SK-N-SH (cell line): ENCODE measurements around the gene NSL1. TPM values are rescaled to one million over a fixed set of nuclear protein-coding genes. Genes with fewer than 3 reads are reported as not detected.

ENCODE experiments used
- CTCF ChIA-PET: fragments of 300-600, 350-600 bp; formaldehyde crosslinking; extraction: SDS; loops from one replicate; lab custom pipeline; 2021; lab: Yijun Ruan, JAX
- POLR2A ChIA-PET: fragments of 350-600 bp; sonication (Branson Sonifier 250); formaldehyde crosslinking; extraction: SDS; loops from one replicate; lab custom pipeline; 2020; ENCODE audit warnings: antibody characterized with exemption, inconsistent platforms; lab: Yijun Ruan, JAX
- DNase-seq: peaks from one replicate; pipeline ENCODE4 v3.0.0; 2012
- H2AFZ ChIP-seq: fragments of 200-600 bp; sonication (generic); 2 replicates; pipeline ENCODE4 v1.8.1; 2016; ENCODE audit warnings: antibody characterized with exemption, mild to moderate bottlenecking, low read depth
- H3F3A ChIP-seq: fragments of 200-600 bp; sonication (generic); replicated peaks from 2 replicates; pipeline ENCODE3; 2016; ENCODE audit warnings: antibody characterized with exemption, mild to moderate bottlenecking; ENCODE audit not compliant: insufficient read depth
- H3K27ac ChIP-seq, 2 experiments: fragments of 200-500 bp in 1 of 2; fragments of 200-600 bp in 1 of 2; sonication (Bioruptor generic) in 1 of 2; sonication (generic), shearing (Covaris generic) in 1 of 2; 2 replicates each; pipeline versions ENCODE4 v1.5.1 to v1.6.1; 2014 to 2016; ENCODE audit warnings: low read depth in 2 of 2, inconsistent platforms in 1 of 2, low read length in 1 of 2, mild to moderate bottlenecking in 1 of 2, mixed read lengths in 1 of 2
- H3K27me3 ChIP-seq: fragments of 200-600 bp; sonication (generic), shearing (Covaris generic); 2 replicates; pipeline ENCODE4 v1.6.1; 2016; ENCODE audit warnings: mixed run types; ENCODE audit not compliant: insufficient read depth
- H3K36me3 ChIP-seq, 2 experiments: fragments of 200-500 bp in 1 of 2; fragments of 200-600 bp in 1 of 2; sonication (Bioruptor generic) in 1 of 2; sonication (generic) in 1 of 2; replicated peaks in 1 of 2; 2 replicates each; pipeline versions ENCODE3 to v1.5.1; 2014 to 2016; ENCODE audit warnings: low read length in 1 of 2, mild to moderate bottlenecking in 1 of 2; ENCODE audit not compliant: insufficient read depth in 2 of 2, control insufficient read depth in 1 of 2
- H3K4me1 ChIP-seq, 2 experiments: fragments of 200-500 bp in 1 of 2; fragments of 200-600 bp in 1 of 2; sonication (Bioruptor generic) in 1 of 2; sonication (generic), shearing (Covaris generic) in 1 of 2; 2 replicates each; pipeline versions ENCODE4 v1.5.1 to v1.6.1; 2014 to 2016; ENCODE audit warnings: low read depth in 1 of 2, low read length in 1 of 2, mixed run types in 1 of 2; ENCODE audit not compliant: insufficient read depth in 2 of 2, control insufficient read depth in 1 of 2
- H3K4me2 ChIP-seq: fragments of 200-600 bp; sonication (generic), shearing (Covaris generic); 2 replicates; pipeline ENCODE4 v1.6.1; 2017; ENCODE audit warnings: mixed run types
- H3K4me3 ChIP-seq, 2 experiments: fragments of 200-500 bp in 1 of 2; fragments of 200-600 bp in 1 of 2; sonication (Bioruptor generic) in 1 of 2; sonication (generic), shearing (Covaris generic) in 1 of 2; 2 replicates each; pipeline versions ENCODE4 v1.5.1 to v1.8.1; 2014 to 2016; ENCODE audit warnings: low read depth in 2 of 2, inconsistent platforms in 1 of 2, low read length in 1 of 2, mild to moderate bottlenecking in 1 of 2, mixed read lengths in 1 of 2, moderate library complexity in 1 of 2
- H3K79me2 ChIP-seq: fragments of 200-600 bp; sonication (generic); 2 replicates; pipeline ENCODE4 v1.8.1; 2017; ENCODE audit warnings: mild to moderate bottlenecking; ENCODE audit not compliant: insufficient read depth
- H3K9ac ChIP-seq: fragments of 200-600 bp; sonication (generic); 2 replicates; pipeline ENCODE4 v1.6.1; 2017; ENCODE audit warnings: mixed run types
- H3K9me2 ChIP-seq: fragments of 200-600 bp; sonication (generic); 2 replicates; pipeline ENCODE4 v1.6.1; 2017; ENCODE audit warnings: mixed run types
- H3K9me3 ChIP-seq: fragments of 200-600 bp; sonication (generic); 2 replicates; pipeline ENCODE4 v1.6.1; 2017; ENCODE audit warnings: mixed run types, mild to moderate bottlenecking, moderate library complexity
- H4K20me1 ChIP-seq: fragments of 200-600 bp; sonication (generic); 2 replicates; pipeline ENCODE4 v1.6.1; 2017; ENCODE audit warnings: mild to moderate bottlenecking, mixed run types; ENCODE audit not compliant: insufficient read depth
- CTCF ChIP-seq: fragments of 200-600 bp; sonication (generic); IDR thresholded peaks from 2 replicates; pipeline ENCODE4 v1.6.1; 2017; ENCODE audit warnings: antibody characterized with exemption, mild to moderate bottlenecking, moderate library complexity
- IRF3 ChIP-seq: fragments of 150-350 bp; IDR thresholded peaks from 2 replicates; pipeline ENCODE4 v1.6.1; 2016; ENCODE audit warnings: mild to moderate bottlenecking, low read depth, low read length
- JUND ChIP-seq: IDR thresholded peaks from 2 replicates; pipeline ENCODE4 v1.4.0; 2012
- MXI1 ChIP-seq: IDR thresholded peaks from 2 replicates; pipeline ENCODE4 v1.6.1; 2012; ENCODE audit warnings: mild to moderate bottlenecking, low read depth, low read length, improper control_type of control experiment
- NFIC ChIP-seq: IDR thresholded peaks from 2 replicates; pipeline ENCODE4 v1.4.0; 2012; ENCODE audit warnings: borderline replicate concordance
- REST ChIP-seq: IDR thresholded peaks from 2 replicates; pipeline ENCODE4 v1.6.1; 2012; ENCODE audit warnings: mild to moderate bottlenecking, low read depth, low read length, moderate library complexity
- SMC3 ChIP-seq: IDR thresholded peaks from 2 replicates; pipeline ENCODE4 v1.6.1; 2012; ENCODE audit warnings: low read depth, low read length, improper control_type of control experiment
- USF2 ChIP-seq: fragments of 150-350 bp; IDR thresholded peaks from 2 replicates; pipeline ENCODE4 v1.6.1; 2017; ENCODE audit warnings: antibody characterized with exemption, low read length, low read depth, borderline replicate concordance
- YY1 ChIP-seq: IDR thresholded peaks from 2 replicates; pipeline ENCODE4 v1.4.0; 2012; ENCODE audit warnings: low read depth, mild to moderate bottlenecking
- ZBTB33 ChIP-seq: IDR thresholded peaks from 2 replicates; pipeline ENCODE4 v1.4.0; 2012; ENCODE audit warnings: low read depth, borderline replicate concordance
- WGBS: methylation state at CpG from one replicate; pipeline ENCODE4 v1.1.6; 2017; ENCODE audit warnings: low lambda C conversion rate; 5-methylcytosine and 5-hydroxymethylcytosine counted together
- polyA plus RNA-seq, 3 experiments: library from polyadenylated mRNA; depleted of rRNA; stranded (reverse); fragments of >200 nt; gene quantifications; 2 replicates each; pipeline ENCODE4 v1.2.3, GENCODE V29; 2012

Gene NSL1
- polyA plus RNA-seq, 1 of the 3 experiments (the other 2 are of a cell fraction): 22.5 TPM

GRCh38 chr1:212752252-212752933, 39.2 kb downstream of the NSL1 start:
- Histone ChIP-seq H2AFZ (peak overlapping the region; percentile 36; the same call in 1 of the 2 replicates), H3K27ac (no peak overlapping the region), H3K4me2 (0 out of 2 replicates have a peak overlapping the region, but pooled peaks have one; percentile 5), H3K9me3 (no peaks in the 10 kb centered on the region), H3K9me2 (no peaks in the 10 kb centered on the region), H3K79me2 (peaks cover 3% of the 10 kb centered on the region; the same call in 1 of the 2 replicates), H3K36me3 (no peaks in the 10 kb centered on the region), H3K4me1 (peaks cover 11 to 13% of the 10 kb centered on the region in 2 experiments; a peak in 3 of 4 replicates), H3K4me3 (no peak overlapping the region), H4K20me1 (no peaks in the 10 kb centered on the region), H3K27me3 (no peaks in the 10 kb centered on the region), H3F3A (peaks cover 8% of the 10 kb centered on the region), H3K9ac (no peak overlapping the region)
- ChIA-PET CTCF (interaction anchor here (0.8 to 4.0 kb wide), 9 partner anchors 8 to 275 kb away, joined by 3 to 31 read pairs (median 3); no protein-coding TSS in a partner anchor), POLR2A (no interaction called here)
- TF ChIP-seq NFIC: no peak
- TF ChIP-seq ZBTB33: no peak
- TF ChIP-seq IRF3: no peak
- TF ChIP-seq REST: no peak
- TF ChIP-seq JUND: no peak
- no peak for TF ChIP-seq YY1
- no peak for TF ChIP-seq SMC3
- no peak for TF ChIP-seq USF2
- TF ChIP-seq CTCF: no peak
- TF ChIP-seq MXI1: no peak
- DNase-seq: no peak
- WGBS: 97% methylated on average over 3 of the region's 3 CpGs
